Measurements from ENCODE around the gene TAF11L5.
"Not testable (repeated sequence)": the region's sequence is repeated elsewhere in the genome, so short reads cannot be mapped to it uniquely, and the experiment has no call there.

TAF11L5 gene

DNA sequence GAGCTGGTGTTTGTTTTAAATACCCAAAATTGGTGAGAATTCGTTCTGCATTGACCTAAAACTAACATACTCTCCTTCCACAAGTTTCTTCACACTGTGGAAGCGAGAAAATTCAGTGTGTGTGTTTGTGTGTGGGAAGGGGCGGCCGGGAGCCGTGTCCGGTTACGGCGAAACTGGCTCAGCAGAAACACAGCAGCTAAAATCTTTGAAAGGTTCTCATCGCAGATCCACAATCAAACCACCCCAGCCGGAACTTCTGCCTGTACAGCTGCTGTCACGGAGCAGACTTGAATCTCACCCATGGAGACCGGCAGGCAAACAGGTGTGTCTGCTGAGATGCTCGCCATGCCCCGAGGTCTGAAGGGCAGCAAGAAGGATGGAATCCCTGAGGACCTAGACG lies at the start of gene TAF11L5:
Gene TAF11L5, plus strand, starts transcription at position 301 of the 400 bp plus-strand sequence.
- DNase-seq, result not testable (repeated sequence)

DNA sequence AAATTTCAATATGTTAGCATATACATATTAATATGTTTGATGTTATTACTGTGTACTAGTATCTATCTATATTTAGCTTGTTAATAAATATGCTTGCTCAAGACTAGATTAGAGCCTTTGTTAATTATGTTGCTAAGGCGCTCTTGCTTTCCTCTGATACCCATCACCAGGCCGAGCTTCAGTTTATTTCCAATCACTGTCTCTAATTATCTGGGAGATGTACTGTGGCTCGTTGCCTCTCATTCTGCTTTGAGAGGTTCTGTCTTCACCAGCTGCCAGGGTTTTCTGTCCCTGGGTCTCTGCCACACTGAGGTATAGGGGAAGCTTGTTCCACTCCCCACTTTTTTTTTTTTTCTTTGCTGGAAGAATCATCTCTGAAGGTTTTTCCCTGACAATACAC lies 48.0 kb upstream of the TAF11L5 start:
- DNase-seq, result no peak

GRCh38 chr5:17477573-17478265 lies 47.3 kb upstream of the TAF11L5 start:
- DNase-seq, result no peak

GRCh38 chr5:17481378-17481777 lies 43.7 kb upstream of the TAF11L5 start:
- no peak for DNase-seq

- DNase-seq, result no peak
Measured at GRCh38 chr5:17482790-17483189, 42.2 kb upstream of the TAF11L5 start.

DNA sequence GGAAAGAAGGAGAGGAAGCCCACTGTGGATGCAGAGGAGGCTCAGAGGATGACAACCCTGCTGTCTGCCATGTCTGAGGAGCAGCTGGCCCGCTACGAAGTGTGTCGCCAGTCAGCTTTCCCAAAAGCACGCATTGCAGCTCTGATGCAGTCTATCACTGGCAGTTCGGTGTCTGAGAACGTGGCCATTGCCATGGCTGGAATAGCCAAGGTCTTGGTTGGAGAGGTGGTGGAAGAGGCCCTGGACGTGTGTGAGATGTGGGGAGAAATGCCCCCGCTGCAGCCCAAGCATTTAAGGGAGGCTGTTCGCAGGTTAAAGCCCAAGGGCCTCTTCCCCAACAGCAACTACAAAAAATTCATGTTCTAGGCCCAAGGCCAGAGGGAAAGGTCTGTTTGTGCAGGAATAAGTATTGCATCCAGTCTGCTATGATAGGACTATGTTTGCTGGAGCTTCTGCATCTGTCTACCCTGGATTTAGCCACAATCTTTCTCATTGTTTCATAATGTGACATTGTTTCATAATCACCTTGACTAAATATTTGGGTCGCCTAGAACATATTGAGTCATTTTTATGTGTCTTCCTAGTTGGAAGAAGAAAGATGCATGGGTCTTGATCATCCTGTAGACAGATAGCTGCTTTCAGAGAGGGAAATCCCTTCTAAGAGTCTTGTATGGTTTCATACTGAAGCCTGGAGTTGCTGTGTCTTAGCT lies 38.4 kb upstream of the TAF11L5 start:
- DNase-seq, result not testable (repeated sequence)

DNA sequence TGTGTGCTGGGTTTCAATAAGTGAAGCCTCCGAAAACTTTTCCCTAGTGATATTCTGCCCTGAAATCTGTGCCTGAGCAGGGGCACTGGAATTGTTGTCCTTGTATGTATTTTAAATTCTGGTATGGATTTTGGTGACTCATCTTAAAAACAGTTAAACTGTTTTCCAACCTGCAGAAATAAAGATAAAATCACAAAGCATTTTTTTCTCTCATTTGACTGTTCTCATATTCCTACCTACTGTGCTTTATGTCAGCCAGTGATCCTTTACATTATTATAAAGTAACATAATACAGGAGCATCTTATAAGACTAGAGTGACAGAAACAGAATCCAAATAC lies 37.9 kb upstream of the TAF11L5 start:
- DNase-seq, result no peak

DNA sequence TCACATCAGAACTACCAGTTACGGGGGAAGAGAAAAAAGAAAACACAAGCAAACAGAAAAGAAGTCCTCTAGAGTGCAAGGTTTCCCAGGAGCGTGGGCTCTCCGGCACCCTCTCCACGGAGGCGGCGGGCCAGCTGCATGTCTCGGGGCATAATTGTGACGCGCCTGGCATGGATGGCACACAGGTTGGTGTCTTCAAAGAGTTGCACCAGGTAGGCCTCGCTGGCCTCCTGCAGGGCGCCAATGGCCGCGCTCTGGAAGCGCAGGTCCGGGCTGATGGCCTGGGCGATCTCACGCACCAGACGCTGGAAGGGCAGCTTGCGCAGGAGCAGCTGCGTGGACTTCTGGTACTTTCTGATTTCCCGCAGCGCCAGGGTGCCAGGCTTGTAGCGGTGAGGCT lies 33.8 kb upstream of the TAF11L5 start:
- DNase-seq, result not testable (repeated sequence)

DNA sequence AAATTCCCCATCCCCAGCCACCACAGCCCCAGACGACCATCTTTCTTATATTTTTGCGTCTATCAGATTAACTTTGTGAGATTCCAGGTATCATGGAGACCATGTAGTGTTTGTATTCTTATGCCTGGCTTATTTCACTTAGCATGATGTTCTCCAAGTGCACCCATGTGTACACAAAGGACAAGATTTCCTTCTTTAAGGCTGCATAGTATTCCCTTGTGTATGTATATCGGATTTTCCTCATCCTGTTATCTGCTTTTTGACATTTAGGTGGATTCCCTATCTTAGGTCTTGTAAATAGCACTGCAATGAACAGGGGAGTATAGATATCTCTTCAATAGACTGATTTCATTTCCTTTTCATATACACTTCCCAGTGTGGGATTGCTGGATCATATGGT lies 32.3 kb upstream of the TAF11L5 start:
- no peak for DNase-seq

GRCh38 chr5:17497446-17497845 lies 27.6 kb upstream of the TAF11L5 start:
- no peak for DNase-seq

DNA sequence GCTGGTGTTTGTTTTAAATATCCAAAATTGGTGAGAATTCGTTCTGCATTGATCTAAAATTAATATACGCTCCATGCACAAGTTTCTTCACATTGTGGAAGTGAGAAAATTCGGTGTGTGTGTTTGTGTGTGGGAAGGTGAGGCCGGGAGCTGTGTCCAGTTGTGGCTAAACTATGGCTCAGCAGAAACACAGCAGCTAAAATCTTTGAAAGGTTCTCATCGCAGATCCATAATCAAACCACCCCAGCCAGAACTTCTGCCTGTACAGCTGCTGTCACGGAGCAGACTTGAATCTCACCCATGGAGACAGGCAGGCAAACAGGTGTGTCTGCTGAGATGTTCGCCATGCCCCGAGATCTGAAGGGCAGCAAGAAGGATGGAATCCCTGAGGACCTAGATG lies 27.1 kb upstream of the TAF11L5 start, which contains the start of gene TAF11L2:
Gene TAF11L2, plus strand, starts transcription at position 301 of the 400 bp plus-strand sequence.
- not testable (repeated sequence) for DNase-seq

DNA sequence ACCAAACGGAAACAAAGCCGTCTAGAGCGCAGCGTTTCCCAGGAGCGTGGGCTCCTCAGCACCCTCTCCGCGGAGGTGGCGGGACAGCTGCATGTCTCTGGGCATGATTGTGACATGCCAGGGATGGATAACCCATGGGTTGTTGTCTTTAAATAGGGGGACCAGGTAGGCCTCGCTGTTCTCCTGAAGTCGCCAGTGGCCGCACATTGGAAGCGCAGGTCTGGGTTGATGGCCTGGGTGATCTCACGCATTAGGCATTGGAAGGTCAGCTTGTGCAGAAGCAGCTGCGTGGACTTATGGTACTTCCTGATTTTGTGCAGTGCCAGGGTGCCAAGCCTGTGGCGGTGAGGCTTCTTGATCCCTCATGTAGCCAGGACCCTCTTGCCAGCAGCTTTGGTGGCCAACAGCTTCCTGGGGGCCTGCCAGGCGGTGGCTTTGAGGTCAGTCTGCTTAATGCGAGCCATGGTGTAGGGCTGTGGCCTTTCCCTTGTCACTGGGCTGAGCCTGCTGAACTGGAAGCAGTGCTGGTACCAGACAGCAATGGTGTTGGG lies 13.2 kb upstream of the TAF11L5 start:
- no peak for DNase-seq

DNA sequence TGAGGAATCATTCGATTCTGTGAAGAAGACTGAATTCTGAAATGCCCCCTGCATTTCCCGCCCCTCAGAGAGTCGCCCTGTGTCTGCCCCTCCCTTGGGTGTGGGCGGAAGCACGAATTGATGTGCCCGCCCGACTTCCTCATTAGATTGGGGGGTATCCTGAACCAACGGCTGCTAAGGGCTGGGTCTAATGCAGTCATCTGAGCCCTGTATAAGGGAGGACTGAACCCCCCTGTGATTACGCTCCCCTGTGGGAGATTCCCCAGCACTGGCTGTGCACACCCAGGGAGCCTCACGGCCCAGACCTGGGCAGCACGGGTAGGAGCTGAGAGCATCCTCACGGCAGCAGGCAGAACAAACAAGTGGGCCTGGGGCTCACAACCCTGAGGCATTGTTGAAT lies 7.5 kb upstream of the TAF11L5 start:
- not testable (repeated sequence) for DNase-seq

DNA sequence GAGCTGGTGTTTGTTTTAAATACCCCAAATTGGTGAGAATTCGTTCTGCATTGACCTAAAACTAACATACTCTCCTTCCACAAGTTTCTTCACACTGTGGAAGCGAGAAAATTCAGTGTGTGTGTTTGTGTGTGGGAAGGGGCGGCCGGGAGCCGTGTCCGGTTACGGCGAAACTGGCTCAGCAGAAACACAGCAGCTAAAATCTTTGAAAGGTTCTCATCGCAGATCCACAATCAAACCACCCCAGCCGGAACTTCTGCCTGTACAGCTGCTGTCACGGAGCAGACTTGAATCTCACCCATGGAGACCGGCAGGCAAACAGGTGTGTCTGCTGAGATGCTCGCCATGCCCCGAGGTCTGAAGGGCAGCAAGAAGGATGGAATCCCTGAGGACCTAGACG lies 7.0 kb upstream of the TAF11L5 start, which contains the start of gene TAF11L3:
Gene TAF11L3, plus strand, starts transcription at position 301 of the 400 bp plus-strand sequence.
- not testable (repeated sequence) for DNase-seq

DNA sequence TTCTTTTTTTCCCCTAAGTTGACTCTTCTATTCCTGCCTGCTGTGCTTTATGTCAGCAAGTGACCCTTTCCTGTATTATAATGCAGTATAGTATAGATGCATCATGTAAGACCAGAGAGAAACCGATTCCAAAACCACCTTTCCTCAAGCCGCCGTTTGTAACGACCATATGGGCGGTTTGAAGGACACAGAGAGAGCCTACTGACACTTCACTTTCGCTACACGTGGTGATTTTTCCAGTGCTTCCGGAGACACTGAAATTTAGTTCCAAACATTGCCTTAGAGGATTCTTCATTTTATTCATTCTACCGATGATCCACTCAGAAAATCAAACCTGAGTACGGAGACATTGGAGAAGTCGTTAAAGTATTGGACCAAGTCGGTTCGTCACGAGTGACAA lies 5.5 kb upstream of the TAF11L5 start:
- not testable (repeated sequence) for DNase-seq

DNA sequence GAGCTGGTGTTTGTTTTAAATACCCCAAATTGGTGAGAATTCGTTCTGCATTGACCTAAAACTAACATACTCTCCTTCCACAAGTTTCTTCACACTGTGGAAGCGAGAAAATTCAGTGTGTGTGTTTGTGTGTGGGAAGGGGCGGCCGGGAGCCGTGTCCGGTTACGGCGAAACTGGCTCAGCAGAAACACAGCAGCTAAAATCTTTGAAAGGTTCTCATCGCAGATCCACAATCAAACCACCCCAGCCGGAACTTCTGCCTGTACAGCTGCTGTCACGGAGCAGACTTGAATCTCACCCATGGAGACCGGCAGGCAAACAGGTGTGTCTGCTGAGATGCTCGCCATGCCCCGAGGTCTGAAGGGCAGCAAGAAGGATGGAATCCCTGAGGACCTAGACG lies 3.5 kb upstream of the TAF11L5 start, which contains the start of gene TAF11L4:
Gene TAF11L4, plus strand, starts transcription at position 301 of the 400 bp plus-strand sequence.
- not testable (repeated sequence) for DNase-seq

DNA sequence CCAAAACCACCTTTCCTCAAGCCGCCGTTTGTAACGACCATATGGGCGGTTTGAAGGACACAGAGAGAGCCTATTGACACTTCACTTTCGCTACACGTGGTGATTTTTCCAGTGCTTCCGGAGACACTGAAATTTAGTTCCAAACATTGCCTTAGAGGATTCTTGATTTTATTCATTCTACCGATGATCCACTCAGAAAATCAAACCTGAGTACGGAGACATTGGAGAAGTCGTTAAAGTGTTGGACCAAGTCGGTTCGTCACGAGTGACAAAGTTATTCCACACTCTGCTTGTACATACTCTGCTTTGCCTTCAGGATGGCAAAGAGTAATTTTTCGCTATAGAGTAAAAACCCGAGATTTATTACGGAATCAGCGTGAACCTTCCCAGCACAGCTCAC lies 1.5 kb downstream of the TAF11L5 start:
- DNase-seq, result not testable (repeated sequence)

GRCh38 chr5:17528369-17528768 lies 3.3 kb downstream of the TAF11L5 start, which contains the start of gene TAF11L6:
TAF11L6 (plus strand) TSS chr5:17528669.
- DNase-seq, result not testable (repeated sequence)
